HEK293 (cell line): ENCODE measurements around the gene SLC16A7.

Experiments used
- CTCF ChIA-PET: fragments of 350-600 bp; formaldehyde crosslinking; extraction: SDS; loops from one replicate; lab custom pipeline; 2021; ENCODE audit warnings: antibody characterized with exemption; lab: Yijun Ruan, JAX
- POLR2A ChIA-PET: fragments of 300-600 bp; formaldehyde crosslinking; extraction: SDS; loops from one replicate; lab custom pipeline; 2020; ENCODE audit warnings: antibody characterized with exemption, inconsistent platforms; lab: Yijun Ruan, JAX
- H3K27ac ChIP-seq: fragments of 200-500 bp; sonication (Bioruptor generic); 2 replicates; pipeline ENCODE4 v1.5.1; 2014; ENCODE audit warnings: low read depth, low read length, control low read depth, inconsistent platforms; ENCODE audit errors: extremely low read depth
- H3K36me3 ChIP-seq, 2 experiments: fragments of 200-500 bp in 1 of 2; sonication (Bioruptor generic) in 1 of 2; 1 replicate in 1 of 2; 2 replicates in 1 of 2; pipeline ENCODE4 v1.5.1; 2014 to 2017; ENCODE audit warnings: inconsistent platforms in 2 of 2, low read length in 2 of 2; ENCODE audit not compliant: control insufficient read depth in 2 of 2, insufficient read depth in 1 of 2
- H3K4me1 ChIP-seq: fragments of 200-500 bp; sonication (Bioruptor generic); 2 replicates; pipeline ENCODE4 v1.5.1; 2014; ENCODE audit warnings: mild to moderate bottlenecking, low read length, inconsistent platforms; ENCODE audit not compliant: control insufficient read depth, insufficient read depth
- H3K4me3 ChIP-seq: 2 replicates; pipeline ENCODE4 v1.5.1; 2011; ENCODE audit warnings: low read depth, mild to moderate bottlenecking, control low read depth, low read length, moderate library complexity
- H3K9me3 ChIP-seq: fragments of 200-500 bp; sonication (Bioruptor generic); 2 replicates; pipeline ENCODE4 v1.5.1; 2014; ENCODE audit warnings: low read depth, low read length, inconsistent platforms; ENCODE audit not compliant: control insufficient read depth, insufficient read depth
- FEZF1 ChIP-seq: fragments of 450-650 bp; formaldehyde crosslinking; IDR thresholded peaks from 2 replicates; pipeline ENCODE4 v1.5.1; 2016; ENCODE audit warnings: missing biosample characterization, missing genetic modification characterization
- GLIS1 ChIP-seq: fragments of 450-650 bp; formaldehyde crosslinking; IDR thresholded peaks from 2 replicates; pipeline ENCODE4 v1.5.1; 2016; ENCODE audit warnings: missing biosample characterization, missing genetic modification characterization
- KLF7 ChIP-seq: fragments of 450-650 bp; formaldehyde crosslinking; IDR thresholded peaks from 2 replicates; pipeline ENCODE4 v1.5.1; 2016; ENCODE audit warnings: missing biosample characterization, missing genetic modification characterization, borderline replicate concordance
- SETDB1 ChIP-seq: IDR thresholded peaks from one replicate; pipeline ENCODE4 v1.6.1; 2017; ENCODE audit warnings: mild to moderate bottlenecking, low read length, moderate library complexity, mixed read lengths; ENCODE audit not compliant: insufficient read length
- TSHZ1 ChIP-seq: fragments of 450-650 bp; formaldehyde crosslinking; IDR thresholded peaks from 2 replicates; pipeline ENCODE4 v1.5.1; 2016; ENCODE audit warnings: missing biosample characterization, missing genetic modification characterization, borderline replicate concordance
- WT1 ChIP-seq: fragments of 450-650 bp; formaldehyde crosslinking; IDR thresholded peaks from 2 replicates; pipeline ENCODE4 v1.5.1; 2016; ENCODE audit warnings: missing biosample characterization, missing genetic modification characterization
- YY2 ChIP-seq: fragments of 450-650 bp; formaldehyde crosslinking; IDR thresholded peaks from 2 replicates; pipeline ENCODE4 v1.5.1; 2016; ENCODE audit warnings: missing biosample characterization, missing genetic modification characterization
- ZBTB10 ChIP-seq: fragments of 450-650 bp; formaldehyde crosslinking; IDR thresholded peaks from 2 replicates; pipeline ENCODE4 v1.5.1; 2016; ENCODE audit warnings: missing biosample characterization, missing genetic modification characterization
- ZBTB8A ChIP-seq: fragments of 450-650 bp; formaldehyde crosslinking; IDR thresholded peaks from 2 replicates; pipeline ENCODE4 v1.5.1; 2016; ENCODE audit warnings: missing biosample characterization, missing genetic modification characterization
- ZFP41 ChIP-seq: fragments of 450-650 bp; formaldehyde crosslinking; IDR thresholded peaks from 2 replicates; pipeline ENCODE4 v1.5.1; 2016; ENCODE audit warnings: missing biosample characterization, missing genetic modification characterization, borderline replicate concordance
- ZNF112 ChIP-seq: fragments of 450-650 bp; formaldehyde crosslinking; IDR thresholded peaks from 2 replicates; pipeline ENCODE4 v1.5.0; 2017; ENCODE audit warnings: missing biosample characterization, missing genetic modification characterization
- ZNF133 ChIP-seq: fragments of 450-650 bp; formaldehyde crosslinking; IDR thresholded peaks from 2 replicates; pipeline ENCODE4 v1.5.1; 2016; ENCODE audit warnings: missing biosample characterization, missing genetic modification characterization
- ZNF18 ChIP-seq: fragments of 450-650 bp; formaldehyde crosslinking; IDR thresholded peaks from 2 replicates; pipeline ENCODE4 v1.5.1; 2016; ENCODE audit warnings: missing biosample characterization, missing genetic modification characterization
- ZNF19 ChIP-seq: fragments of 450-650 bp; formaldehyde crosslinking; IDR thresholded peaks from 2 replicates; pipeline ENCODE4; 2016; ENCODE audit warnings: missing biosample characterization, missing genetic modification characterization, low read depth
- ZNF311 ChIP-seq: fragments of 450-650 bp; formaldehyde crosslinking; IDR thresholded peaks from 2 replicates; pipeline ENCODE4 v1.5.1; 2017; ENCODE audit warnings: missing biosample characterization, missing genetic modification characterization, borderline replicate concordance
- ZNF335 ChIP-seq: fragments of 450-650 bp; formaldehyde crosslinking; conservative IDR thresholded peaks from 2 replicates; pipeline ENCODE4 v1.5.1; 2016; ENCODE audit warnings: missing biosample characterization, missing genetic modification characterization
- ZNF664 ChIP-seq: fragments of 450-650 bp; formaldehyde crosslinking; IDR thresholded peaks from 2 replicates; pipeline ENCODE4 v1.5.1; 2016; ENCODE audit warnings: missing biosample characterization, missing genetic modification characterization
- ZNF776 ChIP-seq: fragments of 450-650 bp; formaldehyde crosslinking; IDR thresholded peaks from 2 replicates; pipeline ENCODE4 v1.5.0; 2017; ENCODE audit warnings: missing biosample characterization, missing genetic modification characterization, borderline replicate concordance
- TF ChIP-seq, protein P1 (sequence below): fragments of 450-650 bp; formaldehyde crosslinking; IDR thresholded peaks from 2 replicates; pipeline ENCODE4 v1.5.1; 2016; ENCODE audit warnings: missing biosample characterization, missing genetic modification characterization
- TF ChIP-seq, protein P2 (sequence below): fragments of 450-650 bp; formaldehyde crosslinking; IDR thresholded peaks from 2 replicates; pipeline ENCODE4 v1.5.1; 2017; ENCODE audit warnings: missing biosample characterization, missing genetic modification characterization
- TF ChIP-seq, protein P3 (sequence below): fragments of 450-650 bp; formaldehyde crosslinking; IDR thresholded peaks from 2 replicates; pipeline ENCODE4 v1.5.1; 2017; ENCODE audit warnings: missing biosample characterization, mild to moderate bottlenecking, missing genetic modification characterization, moderate library complexity

The SLC16A7 gene

DNA sequence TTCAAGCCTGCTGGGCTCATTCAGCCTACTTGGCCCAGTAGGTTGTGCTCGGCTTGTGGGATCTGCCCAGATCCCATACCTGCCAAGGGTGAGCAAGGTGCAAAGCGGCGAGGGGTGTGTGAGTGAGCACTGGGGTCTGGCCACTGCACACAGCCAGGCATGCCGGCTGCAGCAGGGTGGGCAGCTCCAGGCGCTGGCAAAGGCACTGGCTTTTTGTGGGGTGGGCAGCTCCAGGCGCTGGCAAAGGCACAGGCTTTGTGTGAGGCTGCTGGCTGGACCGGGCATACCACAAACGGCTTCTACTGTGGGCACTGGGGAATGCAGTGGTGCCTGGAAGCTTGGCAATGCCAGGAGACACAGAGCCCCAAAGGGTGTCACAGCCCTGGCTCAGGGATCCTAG lies 137.4 kb downstream of the SLC16A7 start (continued):
- TF ChIP-seq, protein P1, sequence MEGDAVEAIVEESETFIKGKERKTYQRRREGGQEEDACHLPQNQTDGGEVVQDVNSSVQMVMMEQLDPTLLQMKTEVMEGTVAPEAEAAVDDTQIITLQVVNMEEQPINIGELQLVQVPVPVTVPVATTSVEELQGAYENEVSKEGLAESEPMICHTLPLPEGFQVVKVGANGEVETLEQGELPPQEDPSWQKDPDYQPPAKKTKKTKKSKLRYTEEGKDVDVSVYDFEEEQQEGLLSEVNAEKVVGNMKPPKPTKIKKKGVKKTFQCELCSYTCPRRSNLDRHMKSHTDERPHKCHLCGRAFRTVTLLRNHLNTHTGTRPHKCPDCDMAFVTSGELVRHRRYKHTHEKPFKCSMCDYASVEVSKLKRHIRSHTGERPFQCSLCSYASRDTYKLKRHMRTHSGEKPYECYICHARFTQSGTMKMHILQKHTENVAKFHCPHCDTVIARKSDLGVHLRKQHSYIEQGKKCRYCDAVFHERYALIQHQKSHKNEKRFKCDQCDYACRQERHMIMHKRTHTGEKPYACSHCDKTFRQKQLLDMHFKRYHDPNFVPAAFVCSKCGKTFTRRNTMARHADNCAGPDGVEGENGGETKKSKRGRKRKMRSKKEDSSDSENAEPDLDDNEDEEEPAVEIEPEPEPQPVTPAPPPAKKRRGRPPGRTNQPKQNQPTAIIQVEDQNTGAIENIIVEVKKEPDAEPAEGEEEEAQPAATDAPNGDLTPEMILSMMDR (tag by site-specific recombination), result no peak
- TF ChIP-seq ZBTB8A (tag by site-specific recombination) (no peak), KLF7 (tag by site-specific recombination) (no peak), GLIS1 (no peak), ZNF18 (tag by site-specific recombination) (no peak), ZFP41 (tag by site-specific recombination) (no peak)
- TF ChIP-seq, protein P2, sequence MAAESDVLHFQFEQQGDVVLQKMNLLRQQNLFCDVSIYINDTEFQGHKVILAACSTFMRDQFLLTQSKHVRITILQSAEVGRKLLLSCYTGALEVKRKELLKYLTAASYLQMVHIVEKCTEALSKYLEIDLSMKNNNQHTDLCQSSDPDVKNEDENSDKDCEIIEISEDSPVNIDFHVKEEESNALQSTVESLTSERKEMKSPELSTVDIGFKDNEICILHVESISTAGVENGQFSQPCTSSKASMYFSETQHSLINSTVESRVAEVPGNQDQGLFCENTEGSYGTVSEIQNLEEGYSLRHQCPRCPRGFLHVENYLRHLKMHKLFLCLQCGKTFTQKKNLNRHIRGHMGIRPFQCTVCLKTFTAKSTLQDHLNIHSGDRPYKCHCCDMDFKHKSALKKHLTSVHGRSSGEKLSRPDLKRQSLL, result no peak

GRCh38 chr12:59734371-59734770 lies 138.5 kb downstream of the SLC16A7 start:
- ChIA-PET POLR2A (no interaction called here), CTCF (no interaction called here)
- TF ChIP-seq ZNF133 (no peak), ZNF311 (tag by site-specific recombination) (no peak), ZBTB10 (tag by site-specific recombination) (no peak), ZNF664 (tag by site-specific recombination) (no peak), ZNF776 (tag by site-specific recombination) (no peak)
- Histone ChIP-seq H3K36me3 (no peaks in the 10 kb centered on the region), H3K9me3 (no peaks in the 10 kb centered on the region), H3K4me3 (no peak overlapping the region), H3K4me1 (no peaks in the 10 kb centered on the region), H3K27ac (no peak overlapping the region)

- CTCF ChIA-PET, result no interaction called here
- TF ChIP-seq TSHZ1 (tag by site-specific recombination) (no peak), ZNF112 (tag by site-specific recombination) (no peak), ZNF335 (tag by site-specific recombination) (no peak), ZNF19 (tag by site-specific recombination) (no peak), FEZF1 (no peak), WT1 (tag by site-specific recombination) (no peak), YY2 (tag by site-specific recombination) (no peak), SETDB1 (no peak)
- TF ChIP-seq, protein P3, sequence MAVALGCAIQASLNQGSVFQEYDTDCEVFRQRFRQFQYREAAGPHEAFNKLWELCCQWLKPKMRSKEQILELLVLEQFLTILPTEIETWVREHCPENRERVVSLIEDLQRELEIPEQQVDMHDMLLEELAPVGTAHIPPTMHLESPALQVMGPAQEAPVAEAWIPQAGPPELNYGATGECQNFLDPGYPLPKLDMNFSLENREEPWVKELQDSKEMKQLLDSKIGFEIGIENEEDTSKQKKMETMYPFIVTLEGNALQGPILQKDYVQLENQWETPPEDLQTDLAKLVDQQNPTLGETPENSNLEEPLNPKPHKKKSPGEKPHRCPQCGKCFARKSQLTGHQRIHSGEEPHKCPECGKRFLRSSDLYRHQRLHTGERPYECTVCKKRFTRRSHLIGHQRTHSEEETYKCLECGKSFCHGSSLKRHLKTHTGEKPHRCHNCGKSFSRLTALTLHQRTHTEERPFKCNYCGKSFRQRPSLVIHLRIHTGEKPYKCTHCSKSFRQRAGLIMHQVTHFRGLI (tag by site-specific recombination), result no peak
These were observed 139.4 kb downstream of the SLC16A7 start for GRCh38 chr12:59735231-59735630.

More at GRCh38 chr12:59735231-59735630, 139.4 kb downstream of the SLC16A7 start:
- Histone ChIP-seq H3K4me1 (no peaks in the 10 kb centered on the region), H3K36me3 (no peaks in the 10 kb centered on the region), H3K27ac (no peak overlapping the region), H3K4me3 (no peak overlapping the region), H3K9me3 (no peaks in the 10 kb centered on the region)
- POLR2A ChIA-PET, result no interaction called here
